Astrocyte (in vitro differentiated cells and primary cell): ENCODE measurements around the gene UBA3. TPM values are rescaled to one million over a fixed set of nuclear protein-coding genes. Genes with fewer than 3 reads are reported as not detected.

Source experiments
- DNase-seq: peaks from one replicate; pipeline ENCODE4 v3.0.0-alpha.2; 2010; ENCODE audit warnings: low read depth
- FAIRE-seq: peaks from 2 replicates; lab custom pipeline; 2011; peaks lifted over from hg19 to GRCh38; lab: Jason Lieb, UNC
- H2AFZ ChIP-seq: 2 replicates; pipeline ENCODE4 v1.6.0; 2012; ENCODE audit warnings: low read depth, low read length, inconsistent platforms
- H3K27ac ChIP-seq: 2 replicates; pipeline ENCODE4 v1.5.1; 2011; ENCODE audit warnings: low read depth, low read length, inconsistent platforms
- H3K27me3 ChIP-seq: 2 replicates; pipeline ENCODE4 v1.6.0; 2011; ENCODE audit warnings: low read length, inconsistent platforms; ENCODE audit not compliant: insufficient read depth
- H3K36me3 ChIP-seq: 2 replicates; pipeline ENCODE4 v1.5.1; 2011; ENCODE audit warnings: low read length, inconsistent platforms; ENCODE audit not compliant: insufficient read depth
- H3K4me1 ChIP-seq: 2 replicates; pipeline ENCODE4 v1.5.1; 2011; ENCODE audit warnings: low read length, inconsistent platforms; ENCODE audit not compliant: insufficient read depth
- H3K4me2 ChIP-seq: 2 replicates; pipeline ENCODE4 v1.6.0; 2012; ENCODE audit warnings: low read length, inconsistent platforms
- H3K4me3 ChIP-seq: 2 replicates; pipeline ENCODE4 v1.5.1; 2011; ENCODE audit warnings: low read depth, mild to moderate bottlenecking, low read length, inconsistent platforms; ENCODE audit not compliant: insufficient read depth
- H3K79me2 ChIP-seq: 2 replicates; pipeline ENCODE4 v1.6.0; 2012; ENCODE audit warnings: mild to moderate bottlenecking, low read length, inconsistent platforms; ENCODE audit not compliant: insufficient read depth
- H3K9ac ChIP-seq: 2 replicates; pipeline ENCODE4 v1.6.0; 2012; ENCODE audit warnings: mild to moderate bottlenecking, low read length, inconsistent platforms
- H3K9me3 ChIP-seq: 2 replicates; pipeline ENCODE4 v1.5.1; 2012; ENCODE audit warnings: low read depth, mild to moderate bottlenecking, low read length, inconsistent platforms; ENCODE audit not compliant: insufficient read depth
- H4K20me1 ChIP-seq: 2 replicates; pipeline ENCODE4 v1.6.0; 2012; ENCODE audit warnings: low read length, inconsistent platforms; ENCODE audit not compliant: insufficient read depth
- H3K27ac Mint-ChIP-seq: one replicate; pipeline ENCODE4 v1.8.0; 2021; ENCODE audit warnings: mild to moderate bottlenecking, mixed read lengths; ENCODE audit not compliant: unreplicated experiment
- H3K27me3 Mint-ChIP-seq: one replicate; pipeline ENCODE4 v1.8.0; 2021; ENCODE audit warnings: low read depth, mixed read lengths; ENCODE audit not compliant: unreplicated experiment
- H3K36me3 Mint-ChIP-seq: one replicate; pipeline ENCODE4 v1.8.0; 2021; ENCODE audit warnings: low read depth, mixed read lengths; ENCODE audit not compliant: unreplicated experiment
- H3K4me1 Mint-ChIP-seq: one replicate; pipeline ENCODE4 v1.8.0; 2021; ENCODE audit warnings: low read depth, mixed read lengths; ENCODE audit not compliant: unreplicated experiment
- H3K4me3 Mint-ChIP-seq: one replicate; pipeline ENCODE4 v1.8.0; 2021; ENCODE audit warnings: mild to moderate bottlenecking, moderate library complexity, mixed read lengths; ENCODE audit not compliant: unreplicated experiment
- H3K9me3 Mint-ChIP-seq: one replicate; pipeline ENCODE4 v1.8.0; 2021; ENCODE audit warnings: mild to moderate bottlenecking, mixed read lengths; ENCODE audit not compliant: unreplicated experiment
- CTCF ChIP-seq: IDR thresholded peaks from 2 replicates; pipeline ENCODE4 v1.5.1; 2011; ENCODE audit warnings: low read depth, mild to moderate bottlenecking, inconsistent platforms, low read length, moderate library complexity; ENCODE audit not compliant: insufficient read depth
- EZH2 ChIP-seq: IDR thresholded peaks from 2 replicates; pipeline ENCODE4 v1.6.1; 2012; ENCODE audit warnings: mild to moderate bottlenecking, low read length, inconsistent platforms; ENCODE audit not compliant: insufficient read depth
- total RNA-seq: library from RNA; stranded (reverse); gene quantifications from 2 replicates; pipeline ENCODE4 v1.2.1, GENCODE V29; 2021

Gene UBA3
- total RNA-seq, 1 donor from 2014 or later, result 79.2 TPM

- peaks cover 54% of the 10 kb centered on the region for H3K4me1 Mint-ChIP-seq
- Histone ChIP-seq H3K4me2 (peak overlapping the region; percentile 54), H3K4me3 (no peak overlapping the region), H3K79me2 (peaks cover 89% of the 10 kb centered on the region), H3K9me3 (no peaks in the 10 kb centered on the region), H2AFZ (no peak overlapping the region), H3K9ac (no peak overlapping the region), H3K27me3 (no peaks in the 10 kb centered on the region), H3K27ac (no peak overlapping the region), H3K36me3 (no peaks in the 10 kb centered on the region), H4K20me1 (peaks cover 84% of the 10 kb centered on the region), H3K4me1 (peaks cover 46% of the 10 kb centered on the region)
- no peak overlapping the region for H3K4me3 Mint-ChIP-seq
- H3K9me3 Mint-ChIP-seq, result no peaks in the 10 kb centered on the region
- FAIRE-seq (peak; percentile 9), DNase-seq (no peak)
- TF ChIP-seq EZH2 (no peak), CTCF (no peak)
- H3K27ac Mint-ChIP-seq, result peak overlapping the region; percentile 64
- no peaks in the 10 kb centered on the region for H3K27me3 Mint-ChIP-seq
- peaks cover 4% of the 10 kb centered on the region for H3K36me3 Mint-ChIP-seq
These were observed 11.9 kb upstream of the UBA3 start for GRCh38 chr3:69092030-69092516.

DNA sequence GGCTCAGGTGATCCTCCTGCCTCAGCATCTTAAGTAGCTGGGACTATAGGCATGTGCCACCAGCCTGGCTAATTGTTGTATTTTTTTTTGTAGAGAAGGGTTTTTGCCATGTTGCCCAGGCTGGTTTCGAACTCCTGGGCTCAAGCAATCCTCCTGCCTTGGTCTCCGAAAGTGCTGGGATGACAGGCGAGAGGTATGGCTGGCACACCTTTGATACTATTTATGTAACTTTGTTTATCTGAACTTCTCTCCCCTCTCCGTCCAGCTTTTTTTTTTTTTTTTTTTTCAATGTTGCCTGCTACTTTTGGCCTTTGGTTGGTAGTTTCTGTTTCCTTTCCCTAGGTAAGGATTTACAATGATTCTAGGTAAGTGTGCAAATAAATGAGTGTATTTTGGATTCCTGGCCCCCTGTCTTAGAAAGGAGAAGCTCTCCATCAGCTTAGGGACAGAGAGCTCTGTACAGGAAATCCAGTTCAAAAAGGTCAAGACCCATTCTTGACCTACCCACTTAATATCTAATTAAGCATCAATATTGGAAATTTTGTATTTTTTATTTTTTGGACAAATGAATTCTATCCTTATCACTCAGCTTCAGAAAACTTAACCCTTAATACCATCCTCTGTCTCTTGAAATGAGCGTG, 11.3 kb upstream of the UBA3 start:
- Mint-ChIP-seq H3K4me1 (peaks cover 54% of the 10 kb centered on the region), H3K4me3 (no peak overlapping the region), H3K27ac (peak overlapping the region; percentile 64), H3K36me3 (peaks cover 4% of the 10 kb centered on the region), H3K9me3 (no peaks in the 10 kb centered on the region), H3K27me3 (no peaks in the 10 kb centered on the region)
- no peak overlapping the region for H3K9ac ChIP-seq
- peaks cover 86% of the 10 kb centered on the region for H3K79me2 ChIP-seq
- no peaks in the 10 kb centered on the region for H3K9me3 ChIP-seq
- no peak for FAIRE-seq
- no peaks in the 10 kb centered on the region for H3K27me3 ChIP-seq
- H3K4me1 ChIP-seq, result peaks cover 48% of the 10 kb centered on the region
- H3K36me3 ChIP-seq, result no peaks in the 10 kb centered on the region
- H3K4me2 ChIP-seq, result peak overlapping the region; percentile 54
- H3K4me3 ChIP-seq, result no peak overlapping the region
- no peak for DNase-seq
- TF ChIP-seq CTCF (no peak), EZH2 (no peak)
- H4K20me1 ChIP-seq, result peaks cover 79% of the 10 kb centered on the region
- H2AFZ ChIP-seq, result no peak overlapping the region
- no peak overlapping the region for H3K27ac ChIP-seq

DNA sequence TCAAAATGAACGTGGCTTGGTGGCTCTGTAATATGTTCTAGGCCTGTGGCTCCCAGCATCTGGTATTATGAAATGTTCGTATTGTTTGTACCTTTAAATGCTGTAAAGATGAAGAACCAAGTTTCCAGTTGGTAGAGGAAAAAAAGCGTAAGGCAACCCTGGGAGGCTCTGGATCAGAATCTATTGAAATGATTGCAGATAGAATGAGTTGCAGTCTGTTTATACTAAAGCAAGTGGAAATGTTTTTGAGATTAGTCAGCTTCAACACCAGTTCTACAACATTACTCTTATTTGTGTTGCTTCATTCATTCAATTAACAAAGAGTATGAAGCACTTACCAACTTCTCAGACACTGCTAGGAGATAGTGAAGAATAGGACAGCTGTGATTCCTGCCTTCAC, 9.9 kb upstream of the UBA3 start:
- peaks cover 71% of the 10 kb centered on the region for H4K20me1 ChIP-seq
- TF ChIP-seq CTCF (no peak), EZH2 (no peak)
- Mint-ChIP-seq H3K27me3 (no peaks in the 10 kb centered on the region), H3K9me3 (no peaks in the 10 kb centered on the region), H3K27ac (peak overlapping the region; percentile 27), H3K4me1 (peaks cover 49% of the 10 kb centered on the region), H3K4me3 (peak overlapping the region; percentile 66), H3K36me3 (peaks cover 4% of the 10 kb centered on the region)
- H3K79me2 ChIP-seq, result peaks cover 88% of the 10 kb centered on the region
- no peak overlapping the region for H2AFZ ChIP-seq
- DNase-seq (peak; percentile 83), FAIRE-seq (peak; percentile 92)
- no peak overlapping the region for H3K4me3 ChIP-seq
- H3K4me2 ChIP-seq, result peak overlapping the region; percentile 70
- no peak overlapping the region for H3K9ac ChIP-seq
- no peak overlapping the region for H3K27ac ChIP-seq
- no peaks in the 10 kb centered on the region for H3K36me3 ChIP-seq
- H3K9me3 ChIP-seq, result no peaks in the 10 kb centered on the region
- peaks cover 51% of the 10 kb centered on the region for H3K4me1 ChIP-seq
- no peaks in the 10 kb centered on the region for H3K27me3 ChIP-seq
